Loucy (cell line): ENCODE data around the gene H6PD.

Source experiments
- EZH2phosphoT487 ChIP-seq: fragments of 200-600 bp; IDR thresholded peaks from 2 replicates; pipeline ENCODE4 v1.6.1; 2018; ENCODE audit warnings: antibody characterized with exemption, mild to moderate bottlenecking, moderate library complexity, borderline replicate concordance
- TF ChIP-seq, protein P1 (sequence below): fragments of 200-600 bp; sonication (generic); conservative IDR thresholded peaks from 2 replicates; pipeline ENCODE4 v1.5.1; 2014; ENCODE audit warnings: mild to moderate bottlenecking, antibody characterized with exemption, low read length

DNA sequence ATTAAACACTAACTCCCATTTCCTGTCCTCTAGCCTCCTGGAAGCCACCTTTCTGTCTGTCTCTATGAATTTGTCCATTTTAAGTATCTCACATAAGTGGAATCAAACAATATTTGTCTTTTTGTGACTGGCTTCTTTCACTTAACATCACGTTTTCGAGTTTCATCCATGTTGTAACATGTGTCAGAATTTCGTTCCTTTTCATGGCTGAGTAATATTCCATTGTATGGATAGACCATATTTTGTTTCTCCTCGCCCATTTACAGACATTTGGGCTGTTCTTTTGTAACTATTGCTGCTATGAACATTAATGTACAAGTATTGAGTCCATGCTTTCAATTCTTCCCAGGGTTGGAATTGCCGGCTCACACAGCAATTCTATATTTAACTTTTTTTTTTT is 15.7 kb upstream of the H6PD start:
- TF ChIP-seq, protein P1, sequence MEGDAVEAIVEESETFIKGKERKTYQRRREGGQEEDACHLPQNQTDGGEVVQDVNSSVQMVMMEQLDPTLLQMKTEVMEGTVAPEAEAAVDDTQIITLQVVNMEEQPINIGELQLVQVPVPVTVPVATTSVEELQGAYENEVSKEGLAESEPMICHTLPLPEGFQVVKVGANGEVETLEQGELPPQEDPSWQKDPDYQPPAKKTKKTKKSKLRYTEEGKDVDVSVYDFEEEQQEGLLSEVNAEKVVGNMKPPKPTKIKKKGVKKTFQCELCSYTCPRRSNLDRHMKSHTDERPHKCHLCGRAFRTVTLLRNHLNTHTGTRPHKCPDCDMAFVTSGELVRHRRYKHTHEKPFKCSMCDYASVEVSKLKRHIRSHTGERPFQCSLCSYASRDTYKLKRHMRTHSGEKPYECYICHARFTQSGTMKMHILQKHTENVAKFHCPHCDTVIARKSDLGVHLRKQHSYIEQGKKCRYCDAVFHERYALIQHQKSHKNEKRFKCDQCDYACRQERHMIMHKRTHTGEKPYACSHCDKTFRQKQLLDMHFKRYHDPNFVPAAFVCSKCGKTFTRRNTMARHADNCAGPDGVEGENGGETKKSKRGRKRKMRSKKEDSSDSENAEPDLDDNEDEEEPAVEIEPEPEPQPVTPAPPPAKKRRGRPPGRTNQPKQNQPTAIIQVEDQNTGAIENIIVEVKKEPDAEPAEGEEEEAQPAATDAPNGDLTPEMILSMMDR, result no peak
- no peak for TF ChIP-seq EZH2phosphoT487
